ENCODE measurements around the gene EDIL3. TPM values are rescaled to one million over a fixed set of nuclear protein-coding genes. Genes with fewer than 3 reads are reported as not detected.
"Not testable (repeated sequence)": the region's sequence is repeated elsewhere in the genome, so short reads cannot be mapped to it uniquely, and the experiment has no call there.

EDIL3 gene
- total and polyA plus RNA-seq, 2 experiments from 2014 or later, result 18.2 to 42.4 TPM

DNA sequence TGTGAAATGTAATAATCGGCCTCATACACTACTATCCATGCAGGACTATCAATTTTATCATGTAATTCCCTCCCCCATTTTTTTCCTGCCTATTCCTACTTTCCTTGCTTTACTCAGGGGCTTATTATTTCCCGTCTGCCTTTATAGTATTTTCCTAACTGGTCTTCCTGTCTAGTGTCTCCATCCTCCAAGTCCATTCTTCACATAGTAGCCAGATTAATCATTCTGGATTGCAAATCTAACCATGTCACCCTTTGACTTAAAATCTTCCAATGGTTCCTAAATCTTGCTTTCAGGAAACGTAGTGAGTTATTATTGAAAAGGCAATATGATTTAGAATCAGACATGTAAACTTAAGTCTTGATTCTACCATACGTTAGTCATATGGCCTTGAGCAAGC, 356.6 kb downstream of the EDIL3 start:
- 97% methylated on average over 4 of the region's 4 CpGs for WGBS (ENCODE audit: low lambda C conversion rate, missing lambda C conversion rate)
- TF ChIP-seq EZH2 (IDR thresholded peaks at IDR 0.05; ENCODE audit: borderline replicate concordance) (no peak), EZH2phosphoT487 (IDR thresholded peaks at IDR 0.05; ENCODE audit: low read depth, severe bottlenecking, unreplicated experiment) (no peak)

DNA sequence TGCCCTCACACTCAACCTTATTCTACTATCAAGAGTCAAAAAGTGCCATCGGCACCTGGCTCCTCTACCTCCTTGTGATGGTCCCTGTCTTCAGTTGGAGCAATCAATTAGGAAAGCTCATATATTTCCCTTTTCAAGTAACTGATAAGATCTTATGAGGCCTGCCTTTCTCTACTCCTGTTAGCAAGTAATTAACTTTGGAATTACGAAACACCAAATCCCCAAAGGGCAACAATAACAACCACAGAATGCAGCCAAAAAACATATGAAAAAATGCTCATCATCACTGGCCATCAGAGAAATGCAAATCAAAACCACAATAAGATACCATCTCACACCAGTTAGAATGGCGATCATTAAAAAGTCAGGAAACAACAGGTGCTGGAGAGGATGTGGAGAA, 366.2 kb downstream of the EDIL3 start:
- not testable (repeated sequence) for DNase-seq (ENCODE audit: low spot score); H3K4me3 ChIP-seq; H3K4me1 ChIP-seq (ENCODE audit: insufficient read depth); H3K79me2 ChIP-seq; H3K9me2 ChIP-seq (replicated peaks; ENCODE audit: insufficient read depth); H3K27me3 ChIP-seq; H3K27ac ChIP-seq; H3K36me3 ChIP-seq (replicated peaks; ENCODE audit: insufficient read depth, low read depth); H2AFZ ChIP-seq; H3K9me3 ChIP-seq (ENCODE audit: low read depth); H3K4me2 ChIP-seq; H4K20me1 ChIP-seq (ENCODE audit: insufficient read depth, poor library complexity, severe bottlenecking)
- WGBS (ENCODE audit: low lambda C conversion rate, missing lambda C conversion rate), result 88% methylated on average over 3 of the region's 3 CpGs

More for the DNA sequence above, 356.6 kb downstream of the EDIL3 start:
- no peaks in the 10 kb centered on the region for H3K9me2 ChIP-seq (replicated peaks; ENCODE audit: insufficient read depth)
- DNase-seq (ENCODE audit: low spot score), result no peak
- no peak overlapping the region for H2AFZ ChIP-seq
- H3K9me3 ChIP-seq (ENCODE audit: low read depth), result no peaks in the 10 kb centered on the region
- H3K27me3 ChIP-seq, result no peaks in the 10 kb centered on the region
- H3K4me2 ChIP-seq, result no peak overlapping the region
- H3K27ac ChIP-seq, result no peak overlapping the region
- no peaks in the 10 kb centered on the region for H3K79me2 ChIP-seq
- no peaks in the 10 kb centered on the region for H3K4me1 ChIP-seq (ENCODE audit: insufficient read depth)
- no peak overlapping the region for H3K4me3 ChIP-seq
- no peaks in the 10 kb centered on the region for H4K20me1 ChIP-seq (ENCODE audit: insufficient read depth, poor library complexity, severe bottlenecking)
- no peaks in the 10 kb centered on the region for H3K36me3 ChIP-seq (replicated peaks; ENCODE audit: insufficient read depth, low read depth)

GRCh38 chr5:84017523-84018172, 367.0 kb downstream of the EDIL3 start:
- no peak overlapping the region for H3K4me2 ChIP-seq
- H3K27me3 ChIP-seq, result no peaks in the 10 kb centered on the region
- H4K20me1 ChIP-seq (ENCODE audit: insufficient read depth, poor library complexity, severe bottlenecking), result no peaks in the 10 kb centered on the region
- DNase-seq (ENCODE audit: low spot score), result no peak
- no peaks in the 10 kb centered on the region for H3K36me3 ChIP-seq (replicated peaks; ENCODE audit: insufficient read depth, low read depth)
- no peaks in the 10 kb centered on the region for H3K9me3 ChIP-seq (ENCODE audit: low read depth)
- H3K4me1 ChIP-seq (ENCODE audit: insufficient read depth), result no peaks in the 10 kb centered on the region
- H3K79me2 ChIP-seq, result no peaks in the 10 kb centered on the region
- no peaks in the 10 kb centered on the region for H3K9me2 ChIP-seq (replicated peaks; ENCODE audit: insufficient read depth)
- no peak overlapping the region for H3K4me3 ChIP-seq
- 35% methylated on average over 4 of the region's 4 CpGs for WGBS (ENCODE audit: low lambda C conversion rate, missing lambda C conversion rate)
- no peak for TF ChIP-seq EZH2phosphoT487 (IDR thresholded peaks at IDR 0.05; ENCODE audit: low read depth, severe bottlenecking, unreplicated experiment)
- H2AFZ ChIP-seq, result no peak overlapping the region
- H3K27ac ChIP-seq, result no peak overlapping the region

GRCh38 chr5:84016085-84016484, 368.6 kb downstream of the EDIL3 start:
- no peaks in the 10 kb centered on the region for H3K36me3 ChIP-seq (replicated peaks; ENCODE audit: insufficient read depth, low read depth)
- H4K20me1 ChIP-seq (ENCODE audit: insufficient read depth, poor library complexity, severe bottlenecking), result no peaks in the 10 kb centered on the region
- H3K9me3 ChIP-seq (ENCODE audit: low read depth), result no peaks in the 10 kb centered on the region
- H3K27ac ChIP-seq, result no peak overlapping the region
- no peak overlapping the region for H2AFZ ChIP-seq
- H3K4me3 ChIP-seq, result no peak overlapping the region
- no peaks in the 10 kb centered on the region for H3K9me2 ChIP-seq (replicated peaks; ENCODE audit: insufficient read depth)
- DNase-seq (ENCODE audit: low spot score), result no peak
- H3K79me2 ChIP-seq, result no peaks in the 10 kb centered on the region
- H3K4me2 ChIP-seq, result no peak overlapping the region
- TF ChIP-seq EZH2 (IDR thresholded peaks at IDR 0.05; ENCODE audit: borderline replicate concordance) (no peak), EZH2phosphoT487 (IDR thresholded peaks at IDR 0.05; ENCODE audit: low read depth, severe bottlenecking, unreplicated experiment) (no peak)
- TF ChIP-seq, protein P1, sequence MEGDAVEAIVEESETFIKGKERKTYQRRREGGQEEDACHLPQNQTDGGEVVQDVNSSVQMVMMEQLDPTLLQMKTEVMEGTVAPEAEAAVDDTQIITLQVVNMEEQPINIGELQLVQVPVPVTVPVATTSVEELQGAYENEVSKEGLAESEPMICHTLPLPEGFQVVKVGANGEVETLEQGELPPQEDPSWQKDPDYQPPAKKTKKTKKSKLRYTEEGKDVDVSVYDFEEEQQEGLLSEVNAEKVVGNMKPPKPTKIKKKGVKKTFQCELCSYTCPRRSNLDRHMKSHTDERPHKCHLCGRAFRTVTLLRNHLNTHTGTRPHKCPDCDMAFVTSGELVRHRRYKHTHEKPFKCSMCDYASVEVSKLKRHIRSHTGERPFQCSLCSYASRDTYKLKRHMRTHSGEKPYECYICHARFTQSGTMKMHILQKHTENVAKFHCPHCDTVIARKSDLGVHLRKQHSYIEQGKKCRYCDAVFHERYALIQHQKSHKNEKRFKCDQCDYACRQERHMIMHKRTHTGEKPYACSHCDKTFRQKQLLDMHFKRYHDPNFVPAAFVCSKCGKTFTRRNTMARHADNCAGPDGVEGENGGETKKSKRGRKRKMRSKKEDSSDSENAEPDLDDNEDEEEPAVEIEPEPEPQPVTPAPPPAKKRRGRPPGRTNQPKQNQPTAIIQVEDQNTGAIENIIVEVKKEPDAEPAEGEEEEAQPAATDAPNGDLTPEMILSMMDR (IDR thresholded peaks at IDR 0.05; ENCODE audit: poor library complexity), result no peak
- 46% methylated on average over 3 of the region's 3 CpGs for WGBS (ENCODE audit: low lambda C conversion rate, missing lambda C conversion rate)
- no peaks in the 10 kb centered on the region for H3K27me3 ChIP-seq
- no peaks in the 10 kb centered on the region for H3K4me1 ChIP-seq (ENCODE audit: insufficient read depth)

DNA sequence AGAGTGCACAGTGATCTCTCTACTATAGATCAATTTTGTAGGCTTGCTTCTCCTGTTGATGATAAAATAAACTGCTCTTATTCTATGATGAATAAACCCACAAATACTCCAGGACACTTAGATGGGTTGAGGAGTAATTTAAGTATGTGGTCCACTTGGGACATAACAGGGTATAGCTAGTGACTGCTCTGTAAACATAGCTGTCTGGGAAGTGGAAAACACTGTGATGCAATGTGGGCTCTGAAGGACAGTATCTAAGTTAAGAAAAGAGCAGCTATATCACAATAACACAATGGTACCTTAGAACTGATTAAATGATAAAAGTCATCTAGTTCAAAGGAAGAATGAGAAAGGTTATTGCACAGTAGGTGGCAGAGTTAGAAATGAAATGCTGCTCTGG, 369.7 kb downstream of the EDIL3 start:
- H3K4me2 ChIP-seq, result no peak overlapping the region
- TF ChIP-seq EZH2phosphoT487 (IDR thresholded peaks at IDR 0.05; ENCODE audit: low read depth, severe bottlenecking, unreplicated experiment) (no peak), EZH2 (IDR thresholded peaks at IDR 0.05; ENCODE audit: borderline replicate concordance) (no peak)
- TF ChIP-seq, protein P1 (IDR thresholded peaks at IDR 0.05; ENCODE audit: poor library complexity), result no peak
- H3K4me1 ChIP-seq (ENCODE audit: insufficient read depth), result no peaks in the 10 kb centered on the region
- no peaks in the 10 kb centered on the region for H3K27me3 ChIP-seq
- no peak overlapping the region for H2AFZ ChIP-seq
- H3K27ac ChIP-seq, result no peak overlapping the region
- H3K36me3 ChIP-seq (replicated peaks; ENCODE audit: insufficient read depth, low read depth), result no peaks in the 10 kb centered on the region
- H3K79me2 ChIP-seq, result no peaks in the 10 kb centered on the region
- H4K20me1 ChIP-seq (ENCODE audit: insufficient read depth, poor library complexity, severe bottlenecking), result no peaks in the 10 kb centered on the region
- DNase-seq (ENCODE audit: low spot score), result no peak
- no peaks in the 10 kb centered on the region for H3K9me3 ChIP-seq (ENCODE audit: low read depth)
- no peaks in the 10 kb centered on the region for H3K9me2 ChIP-seq (replicated peaks; ENCODE audit: insufficient read depth)
- H3K4me3 ChIP-seq, result no peak overlapping the region

All from hepatocyte (in vitro differentiated cells).